ENCODE measurements around the gene MINDY4.

The MINDY4 gene

DNA sequence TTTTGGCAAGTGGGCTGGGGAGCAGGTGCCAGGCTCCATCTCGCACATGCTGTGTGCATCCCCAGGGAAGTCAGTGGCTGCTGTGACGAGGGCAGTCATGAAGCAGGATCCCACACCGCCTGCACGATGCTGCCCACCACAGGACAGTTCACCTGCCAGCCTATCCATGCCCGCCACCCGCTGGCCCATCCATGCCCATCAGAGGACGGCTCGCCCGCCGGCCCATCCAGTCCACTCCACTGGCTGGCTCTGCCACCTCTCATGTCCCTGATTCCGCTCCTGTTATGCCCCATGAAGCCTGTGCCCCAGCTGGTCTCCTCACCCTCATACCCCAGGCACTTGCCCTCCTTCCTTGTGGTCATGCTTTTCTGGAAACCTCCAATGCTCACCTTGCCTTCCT lies 37.5 kb upstream of the MINDY4 start:
- no peak overlapping the region for H3K4me3 ChIP-seq (ENCODE audit: low read length)
- no peak for DNase-seq (ENCODE audit: low read depth)
- TF ChIP-seq, protein P1, sequence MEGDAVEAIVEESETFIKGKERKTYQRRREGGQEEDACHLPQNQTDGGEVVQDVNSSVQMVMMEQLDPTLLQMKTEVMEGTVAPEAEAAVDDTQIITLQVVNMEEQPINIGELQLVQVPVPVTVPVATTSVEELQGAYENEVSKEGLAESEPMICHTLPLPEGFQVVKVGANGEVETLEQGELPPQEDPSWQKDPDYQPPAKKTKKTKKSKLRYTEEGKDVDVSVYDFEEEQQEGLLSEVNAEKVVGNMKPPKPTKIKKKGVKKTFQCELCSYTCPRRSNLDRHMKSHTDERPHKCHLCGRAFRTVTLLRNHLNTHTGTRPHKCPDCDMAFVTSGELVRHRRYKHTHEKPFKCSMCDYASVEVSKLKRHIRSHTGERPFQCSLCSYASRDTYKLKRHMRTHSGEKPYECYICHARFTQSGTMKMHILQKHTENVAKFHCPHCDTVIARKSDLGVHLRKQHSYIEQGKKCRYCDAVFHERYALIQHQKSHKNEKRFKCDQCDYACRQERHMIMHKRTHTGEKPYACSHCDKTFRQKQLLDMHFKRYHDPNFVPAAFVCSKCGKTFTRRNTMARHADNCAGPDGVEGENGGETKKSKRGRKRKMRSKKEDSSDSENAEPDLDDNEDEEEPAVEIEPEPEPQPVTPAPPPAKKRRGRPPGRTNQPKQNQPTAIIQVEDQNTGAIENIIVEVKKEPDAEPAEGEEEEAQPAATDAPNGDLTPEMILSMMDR (IDR thresholded peaks at IDR 0.05; ENCODE audit: insufficient read depth, low read depth, low read length, missing control alignments): no peak

DNA sequence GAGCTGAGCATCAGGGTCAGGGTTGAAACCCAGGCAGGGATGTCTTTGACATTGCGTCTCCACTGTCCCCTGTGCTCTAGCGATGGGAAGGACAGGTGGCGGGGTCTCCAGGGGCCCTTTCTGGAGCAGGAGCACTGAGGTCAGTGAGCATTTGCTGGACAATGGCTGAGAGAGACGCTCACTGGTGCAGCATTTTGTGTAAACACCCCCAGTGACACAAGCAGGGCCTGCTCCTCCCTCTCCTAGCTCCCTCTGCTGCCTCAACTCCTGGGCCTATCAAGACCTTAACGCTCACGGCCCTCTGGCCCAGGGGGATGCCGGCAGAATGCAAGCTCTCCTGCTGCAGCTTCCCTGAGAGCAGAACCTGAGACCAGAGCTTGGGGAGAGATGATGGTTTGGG lies 36.7 kb upstream of the MINDY4 start:
- TF ChIP-seq, protein P1 (IDR thresholded peaks at IDR 0.05; ENCODE audit: insufficient read depth, low read depth, low read length, missing control alignments): no peak
- DNase-seq (ENCODE audit: low read depth): no peak
- H3K4me3 ChIP-seq (ENCODE audit: low read length): no peak overlapping the region

DNA sequence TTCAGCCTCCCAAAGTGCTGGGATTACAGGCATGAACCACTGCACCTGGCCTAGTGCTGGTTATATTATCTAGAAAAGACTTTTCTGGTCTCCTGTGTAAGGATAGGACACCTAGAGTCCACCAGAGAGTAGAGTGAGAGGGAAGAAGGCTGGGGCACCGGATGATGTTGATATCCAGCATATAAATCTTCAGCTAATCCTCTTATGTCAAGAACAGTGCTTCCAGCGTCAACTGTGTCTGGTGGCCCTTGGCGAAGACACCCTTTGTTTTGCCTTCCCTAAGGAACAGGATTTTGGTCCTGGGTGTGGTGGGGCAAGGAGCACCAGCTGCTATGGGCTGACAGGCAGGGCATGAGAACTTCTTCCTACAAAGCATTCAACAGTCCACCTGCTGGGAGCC lies 35.6 kb upstream of the MINDY4 start:
- TF ChIP-seq, protein P1 (IDR thresholded peaks at IDR 0.05; ENCODE audit: insufficient read depth, low read depth, low read length, missing control alignments): no peak
- no peak overlapping the region for H3K4me3 ChIP-seq (ENCODE audit: low read length)
- DNase-seq (ENCODE audit: low read depth): no peak

DNA sequence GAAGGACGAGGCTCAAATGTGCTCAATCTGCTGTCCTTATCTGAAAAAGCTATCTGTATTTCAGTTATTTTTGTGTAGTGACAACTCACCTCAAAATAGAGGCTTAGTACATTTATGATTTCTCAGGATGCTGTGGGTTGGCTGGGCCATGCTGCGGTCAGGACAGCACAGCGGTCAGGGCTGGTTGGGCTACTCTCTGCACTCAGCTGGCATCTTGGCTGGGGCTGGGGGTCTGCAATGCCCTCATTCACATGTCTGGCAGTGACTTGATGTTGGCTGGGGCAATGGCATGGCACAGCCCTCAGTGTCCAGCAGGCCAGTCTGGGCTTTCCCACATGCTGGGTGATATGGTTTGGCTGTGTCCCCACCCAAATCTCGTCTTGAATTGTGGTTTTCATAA lies 34.9 kb upstream of the MINDY4 start:
- TF ChIP-seq, protein P1 (IDR thresholded peaks at IDR 0.05; ENCODE audit: insufficient read depth, low read depth, low read length, missing control alignments): no peak
- no peak overlapping the region for H3K4me3 ChIP-seq (ENCODE audit: low read length)
- no peak for DNase-seq (ENCODE audit: low read depth)

DNA sequence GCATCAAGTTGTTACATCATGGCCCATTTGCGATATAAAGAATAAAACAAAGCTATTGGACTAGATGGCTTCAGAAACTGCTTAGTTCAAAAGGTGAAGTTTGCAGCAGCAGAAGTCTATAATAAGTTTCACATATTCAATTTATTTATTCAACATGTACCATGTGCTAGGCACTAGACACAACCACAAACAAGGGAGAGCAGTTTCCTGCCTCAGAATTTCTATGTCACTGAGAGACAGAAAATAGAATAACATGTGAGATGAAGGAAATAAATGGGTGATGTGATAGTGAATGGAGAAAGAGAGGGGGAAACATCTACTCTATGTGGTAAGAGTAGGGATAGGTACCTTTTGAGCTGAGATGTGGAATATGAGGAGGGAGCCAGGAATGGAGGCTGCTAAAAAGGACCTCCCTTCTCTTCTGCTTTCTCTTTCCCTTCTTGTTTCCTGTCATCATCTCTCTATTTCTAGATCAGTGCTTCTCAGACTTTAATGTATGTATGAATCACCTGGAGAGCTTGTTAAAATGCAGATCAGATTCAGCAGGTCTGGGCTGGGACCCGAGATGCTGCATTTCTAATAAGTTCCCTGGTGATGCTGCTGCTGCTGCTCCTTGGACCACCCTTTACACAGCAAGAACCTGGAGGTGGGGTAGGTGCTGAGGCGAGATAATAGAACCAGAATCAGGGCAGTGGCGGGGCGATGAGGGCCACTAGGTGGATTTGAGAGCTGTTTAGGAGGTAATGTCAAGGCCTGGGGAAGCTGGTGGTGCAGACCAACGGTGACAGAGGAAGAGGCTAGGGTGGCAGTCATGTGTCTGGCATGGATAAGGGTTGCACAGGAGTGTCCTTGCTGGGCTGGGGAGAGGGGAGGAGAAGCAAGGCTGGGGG lies 32.9 kb upstream of the MINDY4 start:
- TF ChIP-seq, protein P1 (IDR thresholded peaks at IDR 0.05; ENCODE audit: insufficient read depth, low read depth, low read length, missing control alignments): no peak
- DNase-seq (ENCODE audit: low read depth): no peak
- no peak overlapping the region for H3K4me3 ChIP-seq (ENCODE audit: low read length)

DNA sequence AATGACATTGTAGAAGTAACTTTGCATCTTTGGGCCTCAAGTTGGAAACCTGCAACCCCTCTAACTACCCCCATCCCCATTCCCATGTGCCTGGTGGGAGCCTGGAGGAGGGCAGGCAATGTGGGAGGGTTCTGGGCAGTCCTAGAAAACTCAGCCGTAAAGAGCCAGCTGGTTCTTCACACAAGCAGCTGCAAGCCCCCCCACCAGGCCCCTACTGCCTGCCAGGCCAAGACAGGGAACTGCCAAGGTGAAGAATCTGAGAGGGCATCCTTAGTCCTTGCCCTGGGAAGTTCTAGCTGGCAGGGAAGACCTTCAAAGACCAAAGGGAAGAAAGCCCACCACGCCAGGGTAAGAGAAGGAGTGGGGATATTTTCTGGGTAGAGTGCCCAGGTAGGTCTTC lies 31.5 kb upstream of the MINDY4 start:
- H3K4me3 ChIP-seq (ENCODE audit: low read length): no peak overlapping the region
- DNase-seq (ENCODE audit: low read depth): no peak
- TF ChIP-seq, protein P1 (IDR thresholded peaks at IDR 0.05; ENCODE audit: insufficient read depth, low read depth, low read length, missing control alignments): no peak
